Fibroblast of pulmonary artery (primary cell): Measurements from ENCODE around the gene AKR7A3.

Source experiments
- DNase-seq: peaks from one replicate; pipeline ENCODE4 v3.0.0-alpha.2; 2010; ENCODE audit warnings: low read depth
- H3K4me3 ChIP-seq: replicated peaks from 2 replicates; pipeline ENCODE4 v1.5.1; 2011; ENCODE audit warnings: low read depth, mild to moderate bottlenecking, control low read depth, low read length, moderate library complexity
- CTCF ChIP-seq: IDR thresholded peaks from 2 replicates; pipeline ENCODE4 v1.5.1; 2011; ENCODE audit warnings: mild to moderate bottlenecking, control low read depth, low read length, inconsistent platforms; ENCODE audit errors: missing control alignments

AKR7A3 gene

DNA sequence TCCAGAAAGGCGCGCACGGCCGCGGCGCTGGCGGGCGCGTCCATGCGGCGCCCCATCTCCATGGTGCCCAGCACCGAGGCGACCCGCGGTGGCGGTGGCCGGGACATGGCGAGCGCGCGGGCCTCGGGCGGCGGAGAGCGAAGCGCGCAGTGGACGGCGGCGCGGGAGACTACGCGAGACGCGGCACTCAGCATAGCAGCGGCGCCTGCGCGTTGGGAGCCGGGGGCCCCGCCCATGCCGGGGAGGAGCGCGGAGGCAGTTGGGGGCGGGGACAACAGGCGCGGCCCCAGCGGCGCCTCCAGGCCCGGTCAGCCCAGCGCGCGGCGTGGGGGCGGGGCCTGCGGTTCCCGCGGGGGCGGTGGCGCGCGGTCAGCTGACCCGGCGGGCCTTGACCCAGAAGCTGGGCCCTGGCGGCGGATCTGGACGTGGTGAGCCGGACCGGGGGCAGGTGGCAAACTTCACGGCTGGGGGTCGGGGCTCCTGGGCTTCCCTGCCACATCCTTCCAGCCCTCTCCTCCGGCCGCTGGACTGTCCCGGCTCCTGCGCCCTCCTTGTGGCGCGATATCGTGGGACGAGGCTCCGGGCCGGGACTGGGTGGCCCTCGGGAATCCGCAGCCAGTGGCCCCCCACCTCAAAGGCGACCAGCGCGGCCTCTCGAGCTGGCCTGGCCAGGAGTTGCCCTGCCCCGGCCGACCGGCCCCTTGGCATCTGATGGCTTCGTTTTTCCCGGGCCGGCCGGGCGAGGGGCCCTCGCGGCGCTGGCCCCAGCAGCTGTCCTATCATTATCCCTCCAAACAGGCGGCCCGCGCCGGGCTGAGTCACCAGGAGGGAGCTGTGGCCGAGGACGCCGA is 23.6 kb upstream of the AKR7A3 start, which contains the start of the genes AKR7A2 and SLC66A1:
TSS of gene AKR7A2 (minus strand) at position 214 of the 851 bp plus-strand sequence. CDS start at position 194, 20 bp downstream.
TSS of gene SLC66A1 (plus strand) at position 396 of the 851 bp plus-strand sequence. CDS start 5,352 bp downstream, outside the sequence.
- DNase-seq, result peak; percentile 94
- H3K4me3 ChIP-seq, result peak within 1 kb of the TSS; percentile 75
- no peak for TF ChIP-seq CTCF

GRCh38 chr1:19311503-19311930 is 22.9 kb upstream of the AKR7A3 start:
- no peak for DNase-seq
- H3K4me3 ChIP-seq, result peak overlapping the region; percentile 75
- TF ChIP-seq CTCF, result no peak

- no peak for TF ChIP-seq CTCF
- DNase-seq, result no peak
- peak overlapping the region; percentile 75 for H3K4me3 ChIP-seq
Measured at GRCh38 chr1:19310720-19311502, 22.3 kb upstream of the AKR7A3 start.

DNA sequence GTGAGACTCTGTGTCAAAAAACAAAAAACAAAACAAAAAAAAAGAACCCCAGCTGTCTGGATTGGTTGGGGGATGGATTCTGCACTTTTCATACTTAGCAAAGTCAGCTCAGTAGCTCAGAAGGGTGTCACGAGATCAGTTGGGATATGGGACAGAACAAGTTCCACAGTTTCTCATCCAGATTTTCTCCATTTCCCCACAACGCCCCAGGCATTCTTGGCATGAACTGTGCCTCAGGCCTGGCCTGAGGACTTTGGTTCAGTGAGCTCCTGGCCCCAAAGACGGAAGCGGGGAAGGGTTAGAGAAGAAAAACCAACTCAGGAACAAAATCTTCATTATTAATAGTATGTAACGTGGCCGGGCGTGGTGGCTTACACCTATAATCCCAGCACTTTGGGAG is 21.5 kb upstream of the AKR7A3 start:
- TF ChIP-seq CTCF, result no peak
- no peak for DNase-seq
- no peak overlapping the region for H3K4me3 ChIP-seq

GRCh38 chr1:19309123-19309813 is 20.7 kb upstream of the AKR7A3 start:
- no peak overlapping the region for H3K4me3 ChIP-seq
- TF ChIP-seq CTCF, result no peak
- peak; percentile 54 for DNase-seq

- no peak for TF ChIP-seq CTCF
- H3K4me3 ChIP-seq, result no peak overlapping the region
Measured at GRCh38 chr1:19308509-19308907, 19.9 kb upstream of the AKR7A3 start.

More at GRCh38 chr1:19308509-19308907, 19.9 kb upstream of the AKR7A3 start:
- DNase-seq, result no peak
